Ovary (tissue), 3 donors: ENCODE results near the gene SVIL.

Experiments used
- EP300 ChIP-seq: sonication (generic); formaldehyde crosslinking; IDR thresholded peaks from one replicate; pipeline ENCODE4 v1.6.1; 2017; ENCODE audit warnings: antibody characterized with exemption
- POLR2A ChIP-seq: fragments of 450-650 bp; IDR thresholded peaks from one replicate; pipeline ENCODE4 v1.6.1; 2017; ENCODE audit warnings: antibody characterized with exemption, mild to moderate bottlenecking, moderate library complexity
- TF ChIP-seq, protein P1 (sequence below), 3 donors: fragments of 450-650 bp in 2 of 3; fragments of 200-600 bp in 1 of 3; IDR thresholded peaks; one replicate each; pipeline versions ENCODE4 v1.5.1 to v1.8.0; 2016 to 2022; ENCODE audit warnings: antibody characterized with exemption in 3 of 3, mild to moderate bottlenecking in 1 of 3
- donor health status: DM: no; HTN: no; CAD: no.

GRCh38 chr10:29524294-29524693 lies 110.5 kb downstream of the SVIL start:
- TF ChIP-seq, protein P1, sequence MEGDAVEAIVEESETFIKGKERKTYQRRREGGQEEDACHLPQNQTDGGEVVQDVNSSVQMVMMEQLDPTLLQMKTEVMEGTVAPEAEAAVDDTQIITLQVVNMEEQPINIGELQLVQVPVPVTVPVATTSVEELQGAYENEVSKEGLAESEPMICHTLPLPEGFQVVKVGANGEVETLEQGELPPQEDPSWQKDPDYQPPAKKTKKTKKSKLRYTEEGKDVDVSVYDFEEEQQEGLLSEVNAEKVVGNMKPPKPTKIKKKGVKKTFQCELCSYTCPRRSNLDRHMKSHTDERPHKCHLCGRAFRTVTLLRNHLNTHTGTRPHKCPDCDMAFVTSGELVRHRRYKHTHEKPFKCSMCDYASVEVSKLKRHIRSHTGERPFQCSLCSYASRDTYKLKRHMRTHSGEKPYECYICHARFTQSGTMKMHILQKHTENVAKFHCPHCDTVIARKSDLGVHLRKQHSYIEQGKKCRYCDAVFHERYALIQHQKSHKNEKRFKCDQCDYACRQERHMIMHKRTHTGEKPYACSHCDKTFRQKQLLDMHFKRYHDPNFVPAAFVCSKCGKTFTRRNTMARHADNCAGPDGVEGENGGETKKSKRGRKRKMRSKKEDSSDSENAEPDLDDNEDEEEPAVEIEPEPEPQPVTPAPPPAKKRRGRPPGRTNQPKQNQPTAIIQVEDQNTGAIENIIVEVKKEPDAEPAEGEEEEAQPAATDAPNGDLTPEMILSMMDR (IDR thresholded peaks at IDR 0.05): no peak
- no peak for TF ChIP-seq POLR2A
- TF ChIP-seq EP300: no peak
